CD4-positive, alpha-beta memory T cell (primary cell): ENCODE data around the gene MICALL2. TPM values are rescaled to one million over a fixed set of nuclear protein-coding genes. Genes with fewer than 3 reads are reported as not detected.

ENCODE experiments used
- CTCF ChIA-PET: fragments of 350-600 bp; sonication (Branson Sonifier 250); formaldehyde crosslinking; loops from one replicate; lab custom pipeline; 2021; ENCODE audit warnings: inconsistent platforms; ENCODE audit not compliant: partially characterized antibody; lab: Charles Lee
- POLR2A ChIA-PET: fragments of 350-600 bp; sonication (Branson Sonifier 250); formaldehyde crosslinking; loops from one replicate; lab custom pipeline; 2021; ENCODE audit not compliant: partially characterized antibody; lab: Charles Lee
- DNase-seq, 5 donors: peaks; one replicate each; pipeline versions ENCODE4 v3.0.0 to v3.0.0-alpha.2; 2020 to 2022; ENCODE audit warnings: mixed read lengths in 1 of 5
- H3K27ac ChIP-seq: one replicate; pipeline ENCODE4 v1.7.0; 2013; ENCODE audit warnings: low read depth, low read length
- H3K27me3 ChIP-seq: 2 replicates; pipeline ENCODE4 v1.7.0; 2013; ENCODE audit warnings: mild to moderate bottlenecking, low read length, moderate library complexity; ENCODE audit not compliant: insufficient read depth
- H3K36me3 ChIP-seq: 2 replicates; pipeline ENCODE4 v1.7.0; 2013; ENCODE audit warnings: mild to moderate bottlenecking, low read length, moderate library complexity; ENCODE audit not compliant: insufficient read depth
- H3K4me1 ChIP-seq: 2 replicates; pipeline ENCODE4 v1.7.0; 2013; ENCODE audit warnings: mild to moderate bottlenecking, low read length, moderate library complexity; ENCODE audit not compliant: insufficient read depth
- H3K4me3 ChIP-seq, 2 donors: one replicate each; pipeline ENCODE4 v1.7.0; 2013; ENCODE audit warnings: low read length in 2 of 2, mild to moderate bottlenecking in 1 of 2
- H3K9me3 ChIP-seq, 2 donors: one replicate each; pipeline ENCODE4 v1.7.0; 2013; ENCODE audit warnings: low read length in 2 of 2, control low read depth in 1 of 2; ENCODE audit not compliant: control insufficient read depth in 1 of 2
- H3K27ac Mint-ChIP-seq, 7 donors: one replicate each; pipeline ENCODE4 v1.8.0; 2020 to 2021; ENCODE audit warnings: mixed read lengths in 7 of 7, mild to moderate bottlenecking in 6 of 7, inconsistent platforms in 3 of 7, moderate library complexity in 3 of 7
- H3K27me3 Mint-ChIP-seq, 2 donors: one replicate each; pipeline ENCODE4 v1.8.0; 2020 to 2021; ENCODE audit warnings: mixed read lengths in 2 of 2
- H3K36me3 Mint-ChIP-seq, 2 donors: one replicate each; pipeline ENCODE4 v1.8.0; 2020 to 2021; ENCODE audit warnings: mixed read lengths in 2 of 2, inconsistent platforms in 1 of 2, mild to moderate bottlenecking in 1 of 2
- H3K4me1 Mint-ChIP-seq, 4 donors: one replicate each; pipeline ENCODE4 v1.8.0; 2020 to 2021; ENCODE audit warnings: mixed read lengths in 4 of 4, mild to moderate bottlenecking in 1 of 4
- H3K4me3 Mint-ChIP-seq, 8 donors: one replicate each; pipeline ENCODE4 v1.8.0; 2020 to 2021; ENCODE audit warnings: mixed read lengths in 8 of 8, mild to moderate bottlenecking in 7 of 8, moderate library complexity in 6 of 8, inconsistent platforms in 3 of 8
- H3K9me3 Mint-ChIP-seq, 8 donors: one replicate each; pipeline ENCODE4 v1.8.0; 2020 to 2021; ENCODE audit warnings: mixed read lengths in 8 of 8, mild to moderate bottlenecking in 5 of 8, inconsistent platforms in 3 of 8, moderate library complexity in 1 of 8
- intact Hi-C: fragments of 100-400 bp; cut with micrococcal nuclease; formaldehyde crosslinking; loops from one replicate; pipeline ENCODE4 v1.15.1; 2023
- polyA plus RNA-seq, 2 donors: library from polyadenylated mRNA; unstranded; fragments of 300-500 nt; fragmentation: Illumina TruSeq; gene quantifications; one replicate each; pipeline ENCODE4 v1.2.3, GENCODE V29; 2021
- total RNA-seq, 2 experiments: library from RNA; stranded (reverse); gene quantifications; one replicate each; pipeline ENCODE4 v1.2.3, GENCODE V29; 2021

Gene MICALL2
- total and polyA plus RNA-seq, 4 experiments from 2014 or later, result 0.44 to 3.3 (median 2.6) TPM; not detected in 1

DNA sequence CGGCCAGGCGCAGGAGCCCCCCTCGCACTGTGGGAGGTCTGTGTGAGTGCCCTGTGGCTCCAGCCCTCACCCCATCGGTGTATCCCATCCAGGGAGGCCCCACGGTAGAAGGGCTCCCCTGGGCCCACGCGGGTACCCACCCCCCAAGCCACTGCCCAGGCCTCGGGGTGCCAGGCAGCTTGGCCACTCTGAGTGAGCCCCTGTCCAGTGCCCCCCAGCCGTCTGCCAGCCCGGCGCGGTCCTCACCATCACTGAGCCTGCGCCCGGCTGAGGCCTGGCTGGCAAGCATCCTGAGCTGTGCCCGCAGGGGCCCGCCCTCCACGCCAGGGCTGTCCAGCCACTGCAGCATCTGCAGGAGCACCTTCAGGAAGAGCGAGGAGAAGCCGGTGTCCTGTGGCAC is 19.2 kb upstream of the MICALL2 start:
- Histone ChIP-seq H3K4me1 (peaks cover 14% of the 10 kb centered on the region), H3K36me3 (peaks cover 9% of the 10 kb centered on the region), H3K27ac (no peak overlapping the region), H3K9me3 (no peaks in the 10 kb centered on the region), H3K4me3 (no peak overlapping the region), H3K27me3 (no peaks in the 10 kb centered on the region)
- CTCF ChIA-PET, result no interaction called here
- Mint-ChIP-seq H3K4me3 (no peak overlapping the region), H3K36me3 (peaks cover 8 to 19% of the 10 kb centered on the region in 2 donors), H3K27me3 (no peaks in the 10 kb centered on the region), H3K27ac (no peak overlapping the region), H3K9me3 (no peaks in the 10 kb centered on the region), H3K4me1 (peaks cover 3 to 18% (median 9%) of the 10 kb centered on the region in 4 donors)
- intact Hi-C loops, result no loop called here
- DNase-seq, result no peak
- POLR2A ChIA-PET, result interaction anchor here (1.1 kb wide), 1 partner anchor 16 kb away, joined by 3 read pairs; no protein-coding TSS in a partner anchor

DNA sequence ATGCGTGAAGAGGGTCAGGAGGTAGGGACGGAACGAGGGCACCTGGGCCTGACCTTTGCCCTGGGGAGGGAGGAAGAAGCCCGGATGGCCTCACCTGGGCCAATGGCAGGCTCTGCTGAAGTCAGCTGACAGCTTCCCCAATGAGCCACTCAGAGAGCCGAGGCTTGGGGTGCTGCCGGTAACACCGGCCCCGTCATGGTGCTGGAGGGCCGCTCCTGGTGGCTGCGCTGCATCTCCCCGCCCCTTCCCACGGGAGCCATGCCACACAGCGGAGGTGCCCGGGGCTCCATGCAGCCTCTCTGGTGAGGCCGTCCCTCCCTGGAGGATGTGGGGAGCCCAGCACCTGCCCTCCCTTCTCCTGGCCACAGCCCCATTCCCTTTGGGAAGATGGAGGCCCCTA is 17.6 kb upstream of the MICALL2 start:
- H3K4me3 Mint-ChIP-seq, result no peak overlapping the region
- no peaks in the 10 kb centered on the region for H3K27me3 ChIP-seq
- ChIA-PET CTCF (no interaction called here), POLR2A (no interaction called here)
- peaks cover 14% of the 10 kb centered on the region for H3K4me1 ChIP-seq
- H3K36me3 ChIP-seq, result no peaks in the 10 kb centered on the region
- H3K4me1 Mint-ChIP-seq, result peaks cover 3 to 14% (median 10%) of the 10 kb centered on the region in 4 donors
- intact Hi-C loops, result no loop called here
- no peaks in the 10 kb centered on the region for H3K9me3 Mint-ChIP-seq
- peaks cover 4 to 13% of the 10 kb centered on the region in 2 donors for H3K36me3 Mint-ChIP-seq
- peak overlapping the region in 1 of 7 donors; percentile 12 for H3K27ac Mint-ChIP-seq
- H3K27ac ChIP-seq, result no peak overlapping the region
- no peak for DNase-seq
- no peak overlapping the region for H3K4me3 ChIP-seq
- H3K27me3 Mint-ChIP-seq, result no peaks in the 10 kb centered on the region
- H3K9me3 ChIP-seq, result no peaks in the 10 kb centered on the region

DNA sequence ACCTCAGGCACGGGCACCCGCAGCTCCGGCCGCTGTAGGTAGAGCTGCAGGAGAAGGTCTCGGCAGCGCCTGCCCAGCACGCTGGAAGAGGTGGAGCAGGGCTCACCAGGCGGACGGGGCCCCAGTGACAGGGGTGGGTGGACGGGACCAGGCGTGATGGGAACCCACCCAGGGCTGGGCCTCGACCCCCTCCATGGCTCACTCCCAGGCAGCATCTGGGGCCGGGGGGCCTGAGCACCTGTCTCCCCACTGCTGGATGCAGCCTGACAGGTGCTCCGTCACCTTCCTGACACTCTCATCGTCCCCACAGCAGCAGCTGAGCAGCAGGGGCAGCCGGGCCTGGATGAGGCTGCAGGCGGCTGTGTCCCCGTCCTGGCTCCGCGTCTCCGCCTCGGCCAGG is 16.7 kb upstream of the MICALL2 start:
- no peak for DNase-seq
- H3K27me3 Mint-ChIP-seq, result no peaks in the 10 kb centered on the region
- H3K36me3 ChIP-seq, result no peaks in the 10 kb centered on the region
- H3K4me3 Mint-ChIP-seq, result no peak overlapping the region
- H3K27ac ChIP-seq, result no peak overlapping the region
- peaks cover 14% of the 10 kb centered on the region for H3K4me1 ChIP-seq
- ChIA-PET CTCF (no interaction called here), POLR2A (interaction anchor here (2.0 kb wide), 1 partner anchor 11 kb away, joined by 5 read pairs; no protein-coding TSS in a partner anchor)
- no peak overlapping the region for H3K4me3 ChIP-seq
- H3K4me1 Mint-ChIP-seq, result peaks cover 3 to 14% (median 10%) of the 10 kb centered on the region in 4 donors
- no peaks in the 10 kb centered on the region for H3K9me3 Mint-ChIP-seq
- intact Hi-C loops, result loop anchor here (2.0 kb wide), 2 partner anchors 63 to 389 kb away; no protein-coding TSS in a partner anchor
- no peaks in the 10 kb centered on the region for H3K9me3 ChIP-seq
- no peak overlapping the region for H3K27ac Mint-ChIP-seq
- no peaks in the 10 kb centered on the region for H3K27me3 ChIP-seq
- peaks cover 3 to 12% of the 10 kb centered on the region in 2 donors for H3K36me3 Mint-ChIP-seq

DNA sequence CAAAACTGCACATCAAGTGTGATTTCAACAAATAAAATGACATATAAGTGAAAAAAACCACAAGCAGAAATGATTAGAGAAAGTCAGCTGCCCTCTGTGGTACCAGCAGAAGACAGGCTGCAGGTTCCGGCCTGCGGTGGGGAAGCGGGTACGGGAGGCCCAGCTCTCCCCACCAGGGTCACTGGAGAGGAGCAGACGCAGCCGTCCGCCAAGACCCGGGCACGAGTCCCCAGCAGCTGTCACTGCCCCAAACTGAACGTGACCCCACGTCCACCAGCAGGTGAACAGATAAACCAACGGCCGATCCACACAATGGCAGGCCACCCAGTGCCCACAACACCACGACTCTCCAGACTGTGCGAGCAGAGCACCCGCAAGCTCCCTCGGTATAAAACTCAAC is 16.1 kb upstream of the MICALL2 start:
- H3K9me3 Mint-ChIP-seq, result no peaks in the 10 kb centered on the region
- H3K27ac Mint-ChIP-seq, result peak overlapping the region in 1 of 7 donors; percentile 55
- H3K9me3 ChIP-seq, result no peaks in the 10 kb centered on the region
- intact Hi-C loops, result loop anchor here (2.0 kb wide), 2 partner anchors 63 to 389 kb away; no protein-coding TSS in a partner anchor
- peaks cover 14% of the 10 kb centered on the region for H3K4me1 ChIP-seq
- no peaks in the 10 kb centered on the region for H3K27me3 Mint-ChIP-seq
- H3K27me3 ChIP-seq, result no peaks in the 10 kb centered on the region
- no peak for DNase-seq
- no peak overlapping the region for H3K4me3 ChIP-seq
- ChIA-PET POLR2A (interaction anchor here (2.0 to 2.3 kb wide), 2 partner anchors 10 to 12 kb away, joined by 5 to 6 read pairs; no protein-coding TSS in a partner anchor), CTCF (interaction anchor here (1.7 to 2.0 kb wide), 4 partner anchors 14 to 46 kb away, joined by 7 to 17 read pairs (median 12); no protein-coding TSS in a partner anchor)
- H3K36me3 ChIP-seq, result no peaks in the 10 kb centered on the region
- no peak overlapping the region for H3K27ac ChIP-seq
- H3K36me3 Mint-ChIP-seq, result peaks cover 3 to 12% of the 10 kb centered on the region in 2 donors
- H3K4me3 Mint-ChIP-seq, result no peak overlapping the region
- H3K4me1 Mint-ChIP-seq, result peaks cover 3 to 14% (median 10%) of the 10 kb centered on the region in 4 donors

DNA sequence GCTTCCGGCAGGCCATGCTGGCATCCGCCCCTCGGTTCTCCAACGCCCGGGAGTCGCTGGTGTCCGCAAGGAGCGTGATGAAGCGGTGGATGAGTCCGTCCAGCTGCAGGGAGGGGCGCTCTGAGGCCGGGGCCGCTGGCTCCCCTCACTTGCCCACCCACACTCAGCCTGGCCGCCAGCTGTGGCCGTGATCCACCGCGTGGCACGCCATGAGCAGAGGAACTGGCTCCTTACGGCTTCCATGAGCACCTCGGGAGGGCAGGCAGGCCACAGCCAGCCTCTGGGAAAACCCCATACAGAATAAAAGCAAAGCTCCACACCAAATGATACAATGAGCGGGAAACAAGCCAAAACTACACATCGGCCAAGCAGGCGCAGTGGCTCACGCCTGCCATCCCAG is 15.5 kb upstream of the MICALL2 start:
- DNase-seq, result no peak
- Mint-ChIP-seq H3K36me3 (peaks cover 3 to 10% of the 10 kb centered on the region in 2 donors), H3K4me3 (no peak overlapping the region), H3K9me3 (no peaks in the 10 kb centered on the region), H3K4me1 (peaks cover 3 to 14% (median 10%) of the 10 kb centered on the region in 4 donors), H3K27ac (peak overlapping the region in 2 of 7 donors; percentile 55 to 61), H3K27me3 (no peaks in the 10 kb centered on the region)
- Histone ChIP-seq H3K36me3 (no peaks in the 10 kb centered on the region), H3K9me3 (no peaks in the 10 kb centered on the region), H3K4me3 (no peak overlapping the region), H3K27me3 (no peaks in the 10 kb centered on the region), H3K4me1 (peaks cover 14% of the 10 kb centered on the region), H3K27ac (no peak overlapping the region)
- ChIA-PET CTCF (interaction anchor here (0.5 to 2.0 kb wide), 23 partner anchors 9 to 1069 kb away, joined by 3 to 17 read pairs (median 4); no protein-coding TSS in a partner anchor), POLR2A (interaction anchor here (1.0 to 2.3 kb wide), 4 partner anchors 9 to 31 kb away, joined by 4 to 6 read pairs (median 5); no protein-coding TSS in a partner anchor)
- intact Hi-C loops, result loop anchor here (1.0 to 2.0 kb wide), 4 partner anchors 15 to 388 kb away; partner anchors contain the start of gene MICALL2

DNA sequence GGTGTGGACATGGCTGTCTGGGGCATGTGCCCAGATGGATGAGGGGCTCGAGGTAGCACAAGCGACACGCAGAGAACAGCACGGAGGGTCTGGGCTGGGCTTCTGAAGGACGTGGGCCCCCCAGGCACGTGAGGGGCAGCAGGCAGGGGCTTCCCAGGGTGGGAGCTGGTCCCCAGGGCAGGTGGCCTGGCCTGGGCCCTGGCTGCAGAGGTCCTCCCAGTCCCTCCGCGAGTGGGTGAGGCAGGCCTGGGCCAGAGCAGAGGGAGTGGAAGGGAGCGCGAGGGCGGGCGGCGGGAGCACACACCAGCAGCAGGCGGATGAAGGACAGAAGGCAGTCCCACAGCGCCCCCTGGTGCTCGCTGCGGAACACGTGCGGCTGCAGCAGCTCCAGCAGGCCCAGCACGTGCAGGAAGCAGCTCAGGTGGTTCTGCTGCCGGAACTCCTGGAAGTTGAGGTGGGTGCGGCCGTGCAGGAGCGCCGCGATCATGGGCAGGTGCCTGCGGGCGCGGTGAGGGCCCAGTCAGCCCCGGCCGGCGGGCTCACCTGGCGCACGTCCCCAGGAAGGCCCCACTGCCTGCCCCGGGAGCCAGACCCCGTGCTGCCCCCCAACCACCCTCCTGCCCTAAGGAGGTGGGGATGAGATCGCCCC is 14.7 kb upstream of the MICALL2 start:
- no peak overlapping the region for H3K4me3 ChIP-seq
- peaks cover 14% of the 10 kb centered on the region for H3K4me1 ChIP-seq
- H3K9me3 ChIP-seq, result no peaks in the 10 kb centered on the region
- H3K4me3 Mint-ChIP-seq, result no peak overlapping the region
- H3K36me3 Mint-ChIP-seq, result peaks cover 3 to 10% of the 10 kb centered on the region in 2 donors
- peak overlapping the region in 2 of 7 donors; percentile 4 to 47 for H3K27ac Mint-ChIP-seq
- H3K9me3 Mint-ChIP-seq, result no peaks in the 10 kb centered on the region
- H3K4me1 Mint-ChIP-seq, result peaks cover 3 to 14% (median 10%) of the 10 kb centered on the region in 4 donors
- ChIA-PET POLR2A (interaction anchor here (0.7 to 2.3 kb wide), 6 partner anchors 9 to 41 kb away, joined by 3 to 6 read pairs (median 4); no protein-coding TSS in a partner anchor), CTCF (interaction anchor here (0.5 to 2.0 kb wide), 24 partner anchors 9 to 1070 kb away, joined by 3 to 17 read pairs (median 4); no protein-coding TSS in a partner anchor)
- no peaks in the 10 kb centered on the region for H3K36me3 ChIP-seq
- H3K27me3 ChIP-seq, result no peaks in the 10 kb centered on the region
- DNase-seq, result peak; percentile 85 to 88 (median 87)
- intact Hi-C loops, result loop anchor here (1.0 to 2.0 kb wide), 4 partner anchors 15 to 387 kb away; partner anchors contain the start of gene MICALL2
- H3K27me3 Mint-ChIP-seq, result no peaks in the 10 kb centered on the region
- H3K27ac ChIP-seq, result no peak overlapping the region

DNA sequence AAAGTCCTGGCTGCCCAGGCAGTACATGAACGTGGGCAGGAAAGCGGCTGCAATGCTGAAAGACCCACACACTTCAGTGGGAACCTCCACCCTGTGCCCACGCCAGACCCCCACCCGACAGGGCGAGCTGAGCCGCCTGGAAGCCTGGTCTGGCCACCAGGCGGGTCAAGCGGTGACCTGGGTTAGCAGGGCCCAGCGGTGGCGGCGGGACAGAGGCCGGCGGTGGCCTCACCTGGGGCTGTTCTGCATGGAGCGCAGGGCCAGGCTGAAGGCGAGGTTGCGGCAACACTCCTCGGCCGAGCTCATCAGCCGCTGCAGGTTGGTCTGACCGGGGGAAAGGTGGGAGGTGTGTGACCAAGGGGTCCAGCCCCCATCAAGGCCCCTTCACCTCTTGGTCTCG is 11.6 kb upstream of the MICALL2 start:
- Histone ChIP-seq H3K4me1 (peaks cover 14% of the 10 kb centered on the region), H3K9me3 (no peaks in the 10 kb centered on the region), H3K27ac (no peak overlapping the region), H3K4me3 (no peak overlapping the region), H3K36me3 (no peaks in the 10 kb centered on the region), H3K27me3 (no peaks in the 10 kb centered on the region)
- intact Hi-C loops, result no loop called here
- no peak for DNase-seq
- ChIA-PET CTCF (no interaction called here), POLR2A (interaction anchor here (0.5 kb wide), 1 partner anchor 12 kb away, joined by 3 read pairs; no protein-coding TSS in a partner anchor)
- no peak overlapping the region for H3K27ac Mint-ChIP-seq
- peaks cover 3 to 8% of the 10 kb centered on the region in 2 donors for H3K36me3 Mint-ChIP-seq
- no peaks in the 10 kb centered on the region for H3K27me3 Mint-ChIP-seq
- H3K4me3 Mint-ChIP-seq, result no peak overlapping the region
- peaks cover 3 to 14% (median 10%) of the 10 kb centered on the region in 4 donors for H3K4me1 Mint-ChIP-seq
- H3K9me3 Mint-ChIP-seq, result peaks cover 0 to 2% (median 0%) of the 10 kb centered on the region in 8 donors
